ENCODE measurements around the gene CLMN.

The CLMN gene

GRCh38 chr14:95302667-95303506, 16.8 kb downstream of the CLMN start:
- DNase-seq: no peak

- no peak for DNase-seq
These were observed 18.1 kb downstream of the CLMN start for GRCh38 chr14:95301527-95302187.

DNA sequence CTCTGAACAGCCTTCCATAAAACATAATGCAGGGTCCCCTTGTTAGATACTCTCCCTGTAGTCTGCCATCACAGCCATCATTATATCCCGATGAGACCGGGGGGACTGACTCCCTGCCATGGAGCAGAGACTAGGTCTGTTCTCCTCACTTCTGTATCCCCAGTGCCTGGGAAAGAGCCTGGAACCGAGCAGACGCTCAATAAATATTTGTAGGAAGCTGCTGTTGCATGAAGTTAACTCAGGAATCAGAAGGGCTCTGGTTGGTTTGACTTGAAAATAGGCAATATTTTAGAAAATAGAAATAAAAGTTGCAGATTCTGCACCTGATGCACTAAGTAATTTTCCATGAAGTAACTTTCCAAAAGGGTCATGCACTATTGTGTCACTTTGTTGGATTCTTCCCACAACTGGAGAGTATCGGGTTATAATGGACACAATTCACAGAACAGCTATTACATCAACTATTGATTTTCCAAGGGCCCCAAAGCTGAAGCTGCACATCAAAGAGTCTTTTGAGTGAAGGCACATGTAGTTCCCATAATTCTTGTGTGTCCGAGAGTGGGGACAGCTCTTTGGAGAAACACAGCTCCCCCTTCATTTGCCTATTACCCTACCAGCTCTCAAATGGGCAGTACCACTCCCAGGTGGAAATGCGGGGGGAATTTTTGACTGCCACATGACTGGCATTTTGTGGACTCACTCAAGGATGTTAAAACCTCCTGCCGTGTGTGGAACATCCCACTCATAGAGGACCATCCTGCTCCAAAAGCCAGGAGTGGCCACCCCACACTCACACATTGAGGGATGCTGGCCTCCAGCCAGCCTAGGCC, 18.8 kb downstream of the CLMN start:
- DNase-seq: no peak

- DNase-seq: no peak
These were observed 19.6 kb downstream of the CLMN start for GRCh38 chr14:95300002-95300696.

DNA sequence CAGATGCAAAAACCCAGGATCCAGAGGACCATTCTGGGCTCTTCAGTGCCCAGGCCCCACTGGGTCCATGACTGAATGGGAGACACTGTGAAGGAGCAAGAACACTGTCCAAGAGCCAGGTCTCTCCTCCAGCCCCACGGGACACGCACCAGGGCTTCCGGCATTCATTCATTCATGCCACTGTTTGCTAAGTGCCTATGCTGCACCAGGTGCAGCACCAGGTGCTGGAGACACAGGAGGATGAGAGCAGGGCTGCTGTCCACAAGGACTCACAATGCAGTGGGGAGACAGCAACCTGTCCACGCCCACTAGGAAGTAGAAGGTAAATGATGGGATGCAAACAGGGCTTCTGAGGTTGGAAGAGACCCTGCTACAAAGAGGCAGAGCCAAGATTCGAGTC, 20.4 kb downstream of the CLMN start:
- no peak for DNase-seq

- DNase-seq: no peak
These were observed 21.9 kb downstream of the CLMN start for GRCh38 chr14:95297832-95298231.

- no peak for DNase-seq
These were observed 22.7 kb downstream of the CLMN start for GRCh38 chr14:95296966-95297365.

- no peak for DNase-seq
These were observed 23.9 kb downstream of the CLMN start for GRCh38 chr14:95295600-95296376.

DNA sequence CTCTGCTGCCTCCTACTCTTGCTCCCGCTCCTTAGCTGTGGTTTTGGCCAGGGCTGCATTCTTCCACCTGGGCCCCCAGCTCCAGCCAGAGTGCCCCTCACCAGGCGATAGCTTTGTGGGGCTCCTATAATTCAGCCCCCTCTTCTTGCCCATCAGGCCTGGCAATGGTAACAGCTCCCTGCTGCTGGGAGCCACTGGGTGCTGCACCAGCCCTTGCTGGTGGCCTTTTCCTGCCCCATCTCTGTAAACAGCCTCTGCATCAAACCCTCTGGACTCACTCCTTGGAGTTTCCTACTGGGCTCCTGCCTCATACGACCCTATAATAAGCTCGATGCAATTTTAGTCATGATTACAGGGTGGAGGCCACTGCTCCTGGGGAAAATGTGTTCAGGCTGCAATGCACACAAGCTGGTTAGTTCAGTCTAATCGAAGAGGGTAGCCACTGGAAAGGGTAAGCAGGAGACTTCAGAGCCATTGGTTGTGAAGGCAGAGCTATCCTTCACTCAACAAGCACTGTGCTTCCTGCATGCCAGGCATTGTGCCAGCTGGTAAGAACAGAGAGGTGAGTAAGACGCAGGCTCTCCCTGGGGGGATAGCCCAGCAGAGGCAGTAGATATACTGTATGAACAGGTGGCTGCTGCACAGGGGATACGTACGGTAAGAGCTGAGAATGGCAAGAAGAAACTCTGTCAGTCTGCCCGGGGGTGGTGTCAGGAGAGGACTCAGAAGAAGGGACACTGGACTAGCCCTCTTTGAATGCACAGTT, 24.7 kb downstream of the CLMN start:
- no peak for DNase-seq

GRCh38 chr14:95294320-95294719, 25.4 kb downstream of the CLMN start:
- no peak for DNase-seq

GRCh38 chr14:95293449-95293848, 26.3 kb downstream of the CLMN start:
- DNase-seq: no peak

GRCh38 chr14:95292660-95293425, 26.9 kb downstream of the CLMN start:
- no peak for DNase-seq

DNA sequence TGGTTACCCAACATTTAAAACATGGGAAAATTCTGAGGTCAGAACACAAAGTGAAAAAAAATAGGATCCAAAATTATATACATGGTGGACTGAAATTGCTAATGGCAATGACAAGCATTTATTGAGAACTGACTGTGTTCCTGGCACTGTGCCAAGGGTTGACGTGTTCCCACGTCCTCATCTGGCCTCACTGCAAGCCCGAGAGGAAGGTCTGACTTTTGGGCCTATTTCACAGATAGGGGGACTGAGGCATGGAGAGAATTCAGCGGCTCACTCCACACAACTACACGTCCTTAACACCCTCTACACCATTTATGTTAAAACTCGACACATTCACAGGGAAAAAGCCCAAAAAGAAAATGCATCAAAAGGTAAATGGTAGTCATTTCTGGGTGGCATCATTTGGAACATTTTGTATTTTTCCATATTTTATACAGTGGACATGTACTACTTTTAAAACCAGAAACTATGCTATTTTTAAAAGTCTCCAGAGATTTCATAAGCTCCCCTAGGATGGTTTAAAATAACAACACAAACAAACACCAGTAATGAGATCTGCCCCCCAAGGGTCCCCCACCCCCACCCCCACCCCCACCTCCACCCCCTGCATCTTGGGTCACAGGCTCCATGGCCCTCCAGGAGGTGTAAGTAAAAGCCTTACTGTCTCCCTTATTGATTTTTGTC, 27.7 kb downstream of the CLMN start:
- DNase-seq: peak in 1 of 2 donors; percentile 56

GRCh38 chr14:95290871-95291431, 28.8 kb downstream of the CLMN start:
- peak in 1 of 2 donors; percentile 11 for DNase-seq

- DNase-seq: no peak
These were observed 29.7 kb downstream of the CLMN start for GRCh38 chr14:95290021-95290420.

DNA sequence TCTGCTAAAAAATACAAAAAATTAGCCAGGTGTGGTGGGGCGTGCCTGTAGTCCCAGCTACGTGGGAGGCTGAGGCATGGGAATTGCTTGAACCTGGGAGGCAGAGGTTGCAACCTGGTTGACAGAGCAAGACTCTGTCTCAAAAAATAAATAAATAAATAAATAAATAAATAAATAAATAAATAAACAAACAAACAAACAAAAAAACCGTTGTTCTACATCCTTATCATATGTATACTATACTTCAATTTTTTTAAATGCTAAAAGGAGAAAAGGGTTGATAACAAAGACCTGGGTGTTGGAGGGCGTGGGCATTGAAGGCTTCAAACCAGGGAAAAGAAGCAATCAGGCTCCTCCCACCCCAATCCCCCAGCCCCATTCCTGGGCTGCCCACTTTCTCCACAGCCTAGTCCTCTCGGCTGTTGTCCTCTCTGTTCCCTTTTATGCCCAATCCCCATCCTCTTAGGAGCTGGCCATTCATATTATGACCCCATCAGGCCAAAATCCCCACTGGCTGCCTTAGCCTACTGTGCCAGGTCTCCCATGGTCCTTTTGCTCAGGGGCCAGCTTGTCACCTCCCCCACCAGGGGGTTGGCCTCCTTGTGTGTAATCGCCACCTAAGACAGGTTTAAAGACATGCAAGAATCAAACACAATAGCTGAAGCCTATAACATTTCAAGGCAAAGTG, 30.2 kb downstream of the CLMN start:
- DNase-seq: no peak

DNA sequence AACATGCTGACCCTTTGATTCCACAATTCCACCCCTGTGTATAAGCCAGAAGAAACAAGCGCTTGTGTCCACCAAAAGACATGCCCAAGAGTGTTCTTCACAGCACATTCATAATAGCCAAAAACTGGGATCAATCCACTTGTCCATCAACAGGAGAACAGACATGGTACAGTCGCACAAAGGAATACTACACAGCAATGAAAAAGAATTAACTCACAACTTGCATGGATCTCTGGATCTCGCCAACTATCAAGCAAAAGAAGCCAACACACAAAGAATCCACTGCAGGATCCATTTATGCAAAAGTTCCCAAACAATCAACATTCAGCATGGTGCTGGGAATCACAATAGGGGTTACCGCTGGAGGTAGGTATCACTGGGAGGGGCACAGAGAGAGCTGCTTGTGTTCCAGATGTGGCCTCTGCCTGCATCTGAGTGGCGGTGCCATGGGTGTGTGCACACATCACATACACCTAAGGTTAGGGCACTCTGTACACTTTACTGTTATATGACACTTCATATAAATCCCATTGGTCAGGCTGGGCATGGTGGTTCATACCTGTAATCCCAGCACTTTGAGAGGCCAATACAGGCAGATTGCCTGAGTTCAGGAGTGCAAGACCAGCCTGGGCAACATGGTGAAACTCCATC, 30.9 kb downstream of the CLMN start:
- DNase-seq: no peak

DNA sequence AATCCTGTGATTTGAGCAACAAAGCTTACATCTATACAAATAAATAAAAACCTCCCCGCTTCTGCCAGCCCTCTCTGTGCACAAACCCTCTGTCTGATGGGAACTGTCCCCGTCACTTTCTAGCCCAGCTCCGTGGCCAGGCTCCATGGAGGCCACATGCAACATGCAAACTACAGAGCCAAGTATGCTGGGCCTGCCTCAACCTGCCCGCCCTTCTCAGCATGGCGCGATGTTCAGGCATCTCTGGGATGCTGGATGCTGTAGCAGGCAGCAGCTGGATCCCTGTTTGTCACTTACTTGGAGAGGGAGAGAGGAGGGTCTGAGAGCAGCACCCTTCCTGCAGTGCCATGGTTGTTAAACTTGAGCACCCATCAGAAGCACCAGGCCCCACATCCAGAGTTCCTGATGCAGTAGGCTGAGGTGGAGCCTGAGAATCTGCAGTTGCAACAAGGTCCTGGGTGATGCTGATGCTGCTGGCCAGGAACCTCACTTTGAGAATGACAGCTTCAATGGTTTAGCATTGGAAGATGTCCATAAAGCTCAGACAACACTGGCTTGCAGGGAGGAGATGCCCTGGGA, 32.4 kb downstream of the CLMN start:
- no peak for DNase-seq

Measured in CD4-positive, alpha-beta T cell treated with Interferon alpha-2 for 1 hour (primary cell).